ENCODE data around the gene EMX1. TPM values are rescaled to one million over a fixed set of nuclear protein-coding genes. Genes with fewer than 3 reads are reported as not detected.
A peak's percentile ranks its signal among the peaks of the same experiment; 100 is the strongest.

The EMX1 gene
- total and polyA plus RNA-seq, 2 of the 13 experiments (the other 11 are each of a cell fraction or from before 2014, with no cell fraction given), result 0.62 to 4.9 TPM

DNA sequence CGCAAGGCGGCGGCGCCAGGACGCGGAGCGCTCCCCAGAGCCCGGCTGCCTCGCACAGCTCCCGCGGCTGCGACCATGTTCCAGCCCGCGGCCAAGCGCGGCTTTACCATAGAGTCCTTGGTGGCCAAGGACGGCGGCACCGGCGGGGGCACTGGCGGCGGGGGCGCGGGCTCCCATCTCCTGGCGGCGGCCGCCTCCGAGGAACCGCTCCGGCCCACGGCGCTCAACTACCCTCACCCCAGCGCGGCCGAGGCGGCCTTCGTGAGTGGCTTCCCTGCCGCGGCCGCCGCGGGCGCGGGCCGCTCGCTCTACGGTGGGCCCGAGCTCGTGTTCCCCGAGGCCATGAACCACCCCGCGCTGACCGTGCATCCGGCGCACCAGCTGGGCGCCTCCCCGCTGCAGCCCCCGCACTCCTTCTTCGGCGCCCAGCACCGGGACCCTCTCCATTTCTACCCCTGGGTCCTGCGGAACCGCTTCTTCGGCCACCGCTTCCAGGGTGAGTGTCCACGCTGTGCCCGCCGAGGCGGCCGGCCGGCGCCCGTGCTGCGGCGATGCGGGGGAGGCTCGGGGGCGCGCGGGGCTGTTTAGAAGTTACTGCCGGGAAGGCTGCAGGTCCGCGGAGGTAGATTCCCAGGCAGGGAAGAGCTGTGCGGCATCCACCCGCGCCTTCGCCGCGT is 696 bp downstream of the EMX1 start (continued):
- TF ChIP-seq, protein P1, sequence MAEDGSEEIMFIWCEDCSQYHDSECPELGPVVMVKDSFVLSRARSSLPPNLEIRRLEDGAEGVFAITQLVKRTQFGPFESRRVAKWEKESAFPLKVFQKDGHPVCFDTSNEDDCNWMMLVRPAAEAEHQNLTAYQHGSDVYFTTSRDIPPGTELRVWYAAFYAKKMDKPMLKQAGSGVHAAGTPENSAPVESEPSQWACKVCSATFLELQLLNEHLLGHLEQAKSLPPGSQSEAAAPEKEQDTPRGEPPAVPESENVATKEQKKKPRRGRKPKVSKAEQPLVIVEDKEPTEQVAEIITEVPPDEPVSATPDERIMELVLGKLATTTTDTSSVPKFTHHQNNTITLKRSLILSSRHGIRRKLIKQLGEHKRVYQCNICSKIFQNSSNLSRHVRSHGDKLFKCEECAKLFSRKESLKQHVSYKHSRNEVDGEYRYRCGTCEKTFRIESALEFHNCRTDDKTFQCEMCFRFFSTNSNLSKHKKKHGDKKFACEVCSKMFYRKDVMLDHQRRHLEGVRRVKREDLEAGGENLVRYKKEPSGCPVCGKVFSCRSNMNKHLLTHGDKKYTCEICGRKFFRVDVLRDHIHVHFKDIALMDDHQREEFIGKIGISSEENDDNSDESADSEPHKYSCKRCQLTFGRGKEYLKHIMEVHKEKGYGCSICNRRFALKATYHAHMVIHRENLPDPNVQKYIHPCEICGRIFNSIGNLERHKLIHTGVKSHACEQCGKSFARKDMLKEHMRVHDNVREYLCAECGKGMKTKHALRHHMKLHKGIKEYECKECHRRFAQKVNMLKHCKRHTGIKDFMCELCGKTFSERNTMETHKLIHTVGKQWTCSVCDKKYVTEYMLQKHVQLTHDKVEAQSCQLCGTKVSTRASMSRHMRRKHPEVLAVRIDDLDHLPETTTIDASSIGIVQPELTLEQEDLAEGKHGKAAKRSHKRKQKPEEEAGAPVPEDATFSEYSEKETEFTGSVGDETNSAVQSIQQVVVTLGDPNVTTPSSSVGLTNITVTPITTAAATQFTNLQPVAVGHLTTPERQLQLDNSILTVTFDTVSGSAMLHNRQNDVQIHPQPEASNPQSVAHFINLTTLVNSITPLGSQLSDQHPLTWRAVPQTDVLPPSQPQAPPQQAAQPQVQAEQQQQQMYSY (CRISPR knock-in tag; IDR thresholded peaks at IDR 0.05), result peak; percentile 41; the same call in 1 of the 2 replicates
- TF ChIP-seq, protein P2, sequence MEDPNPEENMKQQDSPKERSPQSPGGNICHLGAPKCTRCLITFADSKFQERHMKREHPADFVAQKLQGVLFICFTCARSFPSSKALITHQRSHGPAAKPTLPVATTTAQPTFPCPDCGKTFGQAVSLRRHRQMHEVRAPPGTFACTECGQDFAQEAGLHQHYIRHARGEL (CRISPR knock-in tag; IDR thresholded peaks at IDR 0.05), result no peak
- TF ChIP-seq ZNF496 (CRISPR knock-in tag; IDR thresholded peaks at IDR 0.05; ENCODE audit: insufficient replicate concordance) (no peak), GTF3A (CRISPR knock-in tag; conservative IDR thresholded peaks at IDR 0.05) (no peak), ZC3H4 (CRISPR knock-in tag; IDR thresholded peaks at IDR 0.05; ENCODE audit: borderline replicate concordance) (no peak), ZNF136 (CRISPR knock-in tag; IDR thresholded peaks at IDR 0.05; ENCODE audit: low read depth) (no peak), MIER2 (CRISPR knock-in tag; IDR thresholded peaks at IDR 0.05) (no peak), EEA1 (CRISPR knock-in tag; IDR thresholded peaks at IDR 0.05; ENCODE audit: borderline replicate concordance) (no peak), POGZ (CRISPR knock-in tag; IDR thresholded peaks at IDR 0.05) (no peak)
- TF ChIP-seq, protein P3, sequence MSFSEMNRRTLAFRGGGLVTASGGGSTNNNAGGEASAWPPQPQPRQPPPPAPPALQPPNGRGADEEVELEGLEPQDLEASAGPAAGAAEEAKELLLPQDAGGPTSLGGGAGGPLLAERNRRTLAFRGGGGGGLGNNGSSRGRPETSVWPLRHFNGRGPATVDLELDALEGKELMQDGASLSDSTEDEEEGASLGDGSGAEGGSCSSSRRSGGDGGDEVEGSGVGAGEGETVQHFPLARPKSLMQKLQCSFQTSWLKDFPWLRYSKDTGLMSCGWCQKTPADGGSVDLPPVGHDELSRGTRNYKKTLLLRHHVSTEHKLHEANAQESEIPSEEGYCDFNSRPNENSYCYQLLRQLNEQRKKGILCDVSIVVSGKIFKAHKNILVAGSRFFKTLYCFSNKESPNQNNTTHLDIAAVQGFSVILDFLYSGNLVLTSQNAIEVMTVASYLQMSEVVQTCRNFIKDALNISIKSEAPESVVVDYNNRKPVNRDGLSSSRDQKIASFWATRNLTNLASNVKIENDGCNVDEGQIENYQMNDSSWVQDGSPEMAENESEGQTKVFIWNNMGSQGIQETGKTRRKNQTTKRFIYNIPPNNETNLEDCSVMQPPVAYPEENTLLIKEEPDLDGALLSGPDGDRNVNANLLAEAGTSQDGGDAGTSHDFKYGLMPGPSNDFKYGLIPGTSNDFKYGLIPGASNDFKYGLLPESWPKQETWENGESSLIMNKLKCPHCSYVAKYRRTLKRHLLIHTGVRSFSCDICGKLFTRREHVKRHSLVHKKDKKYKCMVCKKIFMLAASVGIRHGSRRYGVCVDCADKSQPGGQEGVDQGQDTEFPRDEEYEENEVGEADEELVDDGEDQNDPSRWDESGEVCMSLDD (CRISPR knock-in tag; IDR thresholded peaks at IDR 0.05; ENCODE audit: borderline replicate concordance), result no peak; the same call in 1 of the 2 replicates
- TF ChIP-seq, protein P4, sequence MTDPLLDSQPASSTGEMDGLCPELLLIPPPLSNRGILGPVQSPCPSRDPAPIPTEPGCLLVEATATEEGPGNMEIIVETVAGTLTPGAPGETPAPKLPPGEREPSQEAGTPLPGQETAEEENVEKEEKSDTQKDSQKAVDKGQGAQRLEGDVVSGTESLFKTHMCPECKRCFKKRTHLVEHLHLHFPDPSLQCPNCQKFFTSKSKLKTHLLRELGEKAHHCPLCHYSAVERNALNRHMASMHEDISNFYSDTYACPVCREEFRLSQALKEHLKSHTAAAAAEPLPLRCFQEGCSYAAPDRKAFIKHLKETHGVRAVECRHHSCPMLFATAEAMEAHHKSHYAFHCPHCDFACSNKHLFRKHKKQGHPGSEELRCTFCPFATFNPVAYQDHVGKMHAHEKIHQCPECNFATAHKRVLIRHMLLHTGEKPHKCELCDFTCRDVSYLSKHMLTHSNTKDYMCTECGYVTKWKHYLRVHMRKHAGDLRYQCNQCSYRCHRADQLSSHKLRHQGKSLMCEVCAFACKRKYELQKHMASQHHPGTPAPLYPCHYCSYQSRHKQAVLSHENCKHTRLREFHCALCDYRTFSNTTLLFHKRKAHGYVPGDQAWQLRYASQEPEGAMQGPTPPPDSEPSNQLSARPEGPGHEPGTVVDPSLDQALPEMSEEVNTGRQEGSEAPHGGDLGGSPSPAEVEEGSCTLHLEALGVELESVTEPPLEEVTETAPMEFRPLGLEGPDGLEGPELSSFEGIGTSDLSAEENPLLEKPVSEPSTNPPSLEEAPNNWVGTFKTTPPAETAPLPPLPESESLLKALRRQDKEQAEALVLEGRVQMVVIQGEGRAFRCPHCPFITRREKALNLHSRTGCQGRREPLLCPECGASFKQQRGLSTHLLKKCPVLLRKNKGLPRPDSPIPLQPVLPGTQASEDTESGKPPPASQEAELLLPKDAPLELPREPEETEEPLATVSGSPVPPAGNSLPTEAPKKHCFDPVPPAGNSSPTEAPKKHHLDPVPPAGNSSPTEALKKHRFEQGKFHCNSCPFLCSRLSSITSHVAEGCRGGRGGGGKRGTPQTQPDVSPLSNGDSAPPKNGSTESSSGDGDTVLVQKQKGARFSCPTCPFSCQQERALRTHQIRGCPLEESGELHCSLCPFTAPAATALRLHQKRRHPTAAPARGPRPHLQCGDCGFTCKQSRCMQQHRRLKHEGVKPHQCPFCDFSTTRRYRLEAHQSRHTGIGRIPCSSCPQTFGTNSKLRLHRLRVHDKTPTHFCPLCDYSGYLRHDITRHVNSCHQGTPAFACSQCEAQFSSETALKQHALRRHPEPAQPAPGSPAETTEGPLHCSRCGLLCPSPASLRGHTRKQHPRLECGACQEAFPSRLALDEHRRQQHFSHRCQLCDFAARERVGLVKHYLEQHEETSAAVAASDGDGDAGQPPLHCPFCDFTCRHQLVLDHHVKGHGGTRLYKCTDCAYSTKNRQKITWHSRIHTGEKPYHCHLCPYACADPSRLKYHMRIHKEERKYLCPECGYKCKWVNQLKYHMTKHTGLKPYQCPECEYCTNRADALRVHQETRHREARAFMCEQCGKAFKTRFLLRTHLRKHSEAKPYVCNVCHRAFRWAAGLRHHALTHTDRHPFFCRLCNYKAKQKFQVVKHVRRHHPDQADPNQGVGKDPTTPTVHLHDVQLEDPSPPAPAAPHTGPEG (CRISPR knock-in tag; IDR thresholded peaks at IDR 0.05), result no peak
- TF ChIP-seq, protein P5, sequence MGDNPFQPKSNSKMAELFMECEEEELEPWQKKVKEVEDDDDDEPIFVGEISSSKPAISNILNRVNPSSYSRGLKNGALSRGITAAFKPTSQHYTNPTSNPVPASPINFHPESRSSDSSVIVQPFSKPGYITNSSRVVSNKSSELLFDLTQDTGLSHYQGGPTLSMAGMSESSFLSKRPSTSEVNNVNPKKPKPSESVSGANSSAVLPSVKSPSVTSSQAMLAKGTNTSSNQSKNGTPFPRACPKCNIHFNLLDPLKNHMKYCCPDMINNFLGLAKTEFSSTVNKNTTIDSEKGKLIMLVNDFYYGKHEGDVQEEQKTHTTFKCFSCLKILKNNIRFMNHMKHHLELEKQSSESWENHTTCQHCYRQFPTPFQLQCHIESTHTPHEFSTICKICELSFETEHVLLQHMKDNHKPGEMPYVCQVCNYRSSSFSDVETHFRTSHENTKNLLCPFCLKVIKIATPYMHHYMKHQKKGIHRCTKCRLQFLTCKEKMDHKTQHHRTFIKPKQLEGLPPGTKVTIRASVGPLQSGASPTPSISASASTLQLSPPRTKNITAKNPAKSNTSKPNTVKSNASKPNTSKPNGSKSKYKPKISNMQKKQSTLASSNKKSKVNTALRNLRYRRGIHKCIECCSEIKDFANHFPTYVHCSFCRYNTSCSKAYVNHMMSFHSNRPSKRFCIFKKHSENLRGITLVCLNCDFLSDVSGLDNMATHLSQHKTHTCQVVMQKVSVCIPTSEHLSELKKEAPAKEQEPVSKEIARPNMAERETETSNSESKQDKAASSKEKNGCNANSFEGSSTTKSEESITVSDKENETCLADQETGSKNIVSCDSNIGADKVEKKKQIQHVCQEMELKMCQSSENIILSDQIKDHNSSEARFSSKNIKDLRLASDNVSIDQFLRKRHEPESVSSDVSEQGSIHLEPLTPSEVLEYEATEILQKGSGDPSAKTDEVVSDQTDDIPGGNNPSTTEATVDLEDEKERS (CRISPR knock-in tag; IDR thresholded peaks at IDR 0.05), result no peak

Data from HepG2 (cell line).